PC-9 (cell line): ENCODE data around the gene NIPAL3. TPM values are rescaled to one million over a fixed set of nuclear protein-coding genes. Genes with fewer than 3 reads are reported as not detected.

ENCODE experiments used
- BruUV-seq: library from RNA; stranded (reverse); fragments of 400-500 nt; replicated peaks from 2 replicates; lab custom pipeline; 2021; lab: Mats Ljungman, UMichigan
- CTCF ChIA-PET: fragments of 300-600 bp; sonication (Branson Sonifier 250); formaldehyde crosslinking; loops from one replicate; lab custom pipeline; 2022; ENCODE audit warnings: antibody characterized with exemption; lab: Charles Lee
- POLR2A ChIA-PET: fragments of 300-600 bp; sonication (Branson Sonifier 250); formaldehyde crosslinking; loops from one replicate; lab custom pipeline; 2022; ENCODE audit warnings: antibody characterized with exemption; ENCODE audit not compliant: unreplicated experiment; lab: Charles Lee
- DNase-seq, 2 experiments: peaks; one replicate each; pipeline versions ENCODE4 v3.0.0 to v3.0.0-alpha.2; 2015 to 2022; ENCODE audit warnings: mixed read lengths in 1 of 2
- H2AFZ ChIP-seq: fragments of 200-600 bp; sonication (generic); 2 replicates; pipeline ENCODE4 v1.8.1; 2017; ENCODE audit warnings: antibody characterized with exemption
- H3F3A ChIP-seq: fragments of 200-600 bp; sonication (generic); 2 replicates; pipeline ENCODE4 v1.8.1; 2017; ENCODE audit warnings: antibody characterized with exemption, mild to moderate bottlenecking, low read depth; ENCODE audit not compliant: insufficient read depth
- H3K27ac ChIP-seq: fragments of 200-600 bp; sonication (generic); 2 replicates; pipeline ENCODE4 v1.6.1; 2016; ENCODE audit warnings: mixed run types
- H3K27me3 ChIP-seq: fragments of 200-600 bp; sonication (generic); 2 replicates; pipeline ENCODE4 v1.6.1; 2016; ENCODE audit warnings: low read depth, mixed run types; ENCODE audit not compliant: insufficient read depth
- H3K36me3 ChIP-seq: fragments of 200-600 bp; sonication (generic); 2 replicates; pipeline ENCODE4 v1.6.1; 2016; ENCODE audit warnings: low read depth, mixed run types
- H3K4me1 ChIP-seq: fragments of 200-600 bp; sonication (generic); replicated peaks from 2 replicates; pipeline ENCODE4 v1.6.1; 2016; ENCODE audit warnings: mixed run types; ENCODE audit not compliant: insufficient read depth
- H3K4me2 ChIP-seq: fragments of 200-600 bp; sonication (generic); 2 replicates; pipeline ENCODE4 v1.6.1; 2017; ENCODE audit warnings: mixed run types
- H3K4me3 ChIP-seq: fragments of 200-600 bp; sonication (generic); 2 replicates; pipeline ENCODE4 v1.6.1; 2016; ENCODE audit warnings: mixed run types
- H3K79me2 ChIP-seq: fragments of 200-600 bp; sonication (generic); 2 replicates; pipeline ENCODE4 v1.6.1; 2017; ENCODE audit warnings: low read depth, mixed run types
- H3K9me2 ChIP-seq: fragments of 200-600 bp; sonication (generic); 2 replicates; pipeline ENCODE4 v1.8.1; 2017; ENCODE audit warnings: mild to moderate bottlenecking; ENCODE audit not compliant: insufficient read depth
- H3K9me3 ChIP-seq: fragments of 200-600 bp; sonication (generic); 2 replicates; pipeline ENCODE4 v1.8.1; 2016; ENCODE audit warnings: low read depth; ENCODE audit not compliant: insufficient read depth
- H4K20me1 ChIP-seq: fragments of 200-600 bp; sonication (generic); 2 replicates; pipeline ENCODE4 v1.8.1; 2017; ENCODE audit not compliant: insufficient read depth
- CTCF ChIP-seq: fragments of 200-600 bp; sonication (generic); conservative IDR thresholded peaks from 2 replicates; pipeline ENCODE4 v1.6.1; 2017; ENCODE audit warnings: mixed run types, antibody characterized with exemption, mild to moderate bottlenecking, moderate library complexity
- EZH2 ChIP-seq: fragments of 200-600 bp; sonication (generic); IDR thresholded peaks from 2 replicates; pipeline ENCODE4 v1.8.0; 2017; ENCODE audit warnings: antibody characterized with exemption, low read depth
- intact Hi-C: fragments of 100-400 bp; cut with micrococcal nuclease; formaldehyde crosslinking; loops from one replicate; pipeline ENCODE4 v1.10.0; 2022; ENCODE audit not compliant: unreplicated experiment
- total RNA-seq: library from RNA; stranded (reverse); gene quantifications from 2 replicates; pipeline ENCODE4 v1.2.3, GENCODE V29; 2021

Gene NIPAL3
- total RNA-seq, 1 experiment from 2014 or later: 42.0 TPM

GRCh38 chr1:24400065-24400464 lies 15.5 kb upstream of the NIPAL3 start:
- Histone ChIP-seq H3K4me2 (no peak overlapping the region), H3K4me3 (no peak overlapping the region), H3F3A (0 out of 2 replicates have a peak, but pooled peaks cover 3% of the 10 kb centered on the region), H4K20me1 (no peaks in the 10 kb centered on the region), H3K9me3 (no peaks in the 10 kb centered on the region), H2AFZ (no peak overlapping the region), H3K36me3 (no peaks in the 10 kb centered on the region), H3K79me2 (no peaks in the 10 kb centered on the region), H3K4me1 (no peaks in the 10 kb centered on the region), H3K27me3 (no peaks in the 10 kb centered on the region), H3K9me2 (no peaks in the 10 kb centered on the region), H3K27ac (no peak overlapping the region)
- TF ChIP-seq EZH2 (no peak), CTCF (no peak)
- CTCF ChIA-PET: no interaction called here
- POLR2A ChIA-PET: no interaction called here
- no TSS peak for BruUV-seq
- no peak for DNase-seq
- intact Hi-C loops: no loop called here

GRCh38 chr1:24403806-24404205 lies 11.8 kb upstream of the NIPAL3 start:
- no peaks in the 10 kb centered on the region for H3K27me3 ChIP-seq
- no peaks in the 10 kb centered on the region for H3K9me3 ChIP-seq
- no peaks in the 10 kb centered on the region for H3K36me3 ChIP-seq
- H4K20me1 ChIP-seq: no peaks in the 10 kb centered on the region
- no TSS peak for BruUV-seq
- no peak overlapping the region for H2AFZ ChIP-seq
- no peaks in the 10 kb centered on the region for H3K9me2 ChIP-seq
- no peaks in the 10 kb centered on the region for H3K79me2 ChIP-seq
- ChIA-PET POLR2A (no interaction called here), CTCF (interaction anchor here (1.2 kb wide), 1 partner anchor 10 kb away, joined by 3 read pairs; no protein-coding TSS in a partner anchor)
- no peak overlapping the region for H3K4me2 ChIP-seq
- no peak overlapping the region for H3K27ac ChIP-seq
- H3K4me3 ChIP-seq: no peak overlapping the region
- H3F3A ChIP-seq: 0 out of 2 replicates have a peak, but pooled peaks cover 3% of the 10 kb centered on the region
- TF ChIP-seq EZH2 (no peak), CTCF (no peak)
- DNase-seq: no peak
- intact Hi-C loops: no loop called here
- no peaks in the 10 kb centered on the region for H3K4me1 ChIP-seq

- Histone ChIP-seq H3K4me1 (peaks cover 18% of the 10 kb centered on the region), H3K9me2 (no peaks in the 10 kb centered on the region), H3K4me2 (no peak overlapping the region), H3K4me3 (no peak overlapping the region), H3K27ac (no peak overlapping the region), H3K36me3 (no peaks in the 10 kb centered on the region), H3K27me3 (no peaks in the 10 kb centered on the region), H3K79me2 (0 out of 2 replicates have a peak, but pooled peaks cover under 1% of the 10 kb centered on the region), H3F3A (peaks cover 7% of the 10 kb centered on the region; the same call in 1 of the 2 replicates), H2AFZ (no peak overlapping the region), H3K9me3 (no peaks in the 10 kb centered on the region), H4K20me1 (no peaks in the 10 kb centered on the region)
- no peak for TF ChIP-seq CTCF
- no peak for TF ChIP-seq EZH2
- ChIA-PET CTCF (interaction anchor here (0.6 kb wide), 1 partner anchor 142 kb away, joined by 12 read pairs; no protein-coding TSS in a partner anchor), POLR2A (no interaction called here)
- BruUV-seq: no TSS peak
- intact Hi-C loops: loop anchor here (5.0 kb wide), 1 partner anchor 416 kb away; no protein-coding TSS in a partner anchor
- no peak for DNase-seq
Observed at GRCh38 chr1:24406788-24407187, 8.8 kb upstream of the NIPAL3 start.
